Motor neuron (in vitro differentiated cells): Measurements from ENCODE around the gene IGF2BP2. TPM values are rescaled to one million over a fixed set of nuclear protein-coding genes. Genes with fewer than 3 reads are reported as not detected.
"Not testable (repeated sequence)": the region's sequence is repeated elsewhere in the genome, so short reads cannot be mapped to it uniquely, and the experiment has no call there.

Source experiments
- ATAC-seq, 8 experiments: fragments of 200-7000 bp; cut with Tn5 transposase; replicated peaks in 6 of 8; 2 replicates each; pipeline ENCODE4 v1.8.0; 2021; ENCODE audit warnings: mild to moderate bottlenecking in 8 of 8, moderate library complexity in 8 of 8
- H3K27ac ChIP-seq, 2 donors: fragments of 250-450 bp; sonication (Bioruptor Pico); 2 replicates each; pipeline ENCODE4 v1.9.0; 2021; ENCODE audit warnings: antibody characterized with exemption in 2 of 2, mild to moderate bottlenecking in 2 of 2, moderate library complexity in 1 of 2
- H3K4me1 ChIP-seq, 2 donors: fragments of 250-450 bp; sonication (Bioruptor Pico); replicated peaks in 1 of 2; 2 replicates each; pipeline ENCODE4 v1.6.1; 2021; ENCODE audit warnings: antibody characterized with exemption in 2 of 2, mild to moderate bottlenecking in 2 of 2, moderate library complexity in 1 of 2
- H3K4me3 ChIP-seq, 5 donors: fragments of 250-450 bp; sonication (Bioruptor Pico); 2 replicates each; pipeline ENCODE4 v1.9.0; 2021; ENCODE audit warnings: antibody characterized with exemption in 5 of 5, mild to moderate bottlenecking in 5 of 5, moderate library complexity in 4 of 5
- WGBS, 10 experiments: fragments of 450-650 bp; shearing (Covaris generic); methylation state at CpG; one replicate each; pipeline ENCODE4 v1.0.0; 2022; 5-methylcytosine and 5-hydroxymethylcytosine counted together
- in situ Hi-C, 9 experiments: fragments of 400-800 bp; cut with MboI; loops; one replicate each; pipeline ENCODE4 v1.15.0; 2021; ENCODE audit warnings: low sequenced_read_pairs in 9 of 9, low pct_unique_long_range_greater_than_20kb in 2 of 9; ENCODE audit not compliant: unreplicated experiment in 9 of 9
- total RNA-seq, 8 experiments: library from RNA; unstranded; fragments of 300-600 nt; gene quantifications; 2 replicates each; pipeline versions ENCODE4 v1.2.3 to v1.2.4, GENCODE V29; 2022

Gene IGF2BP2
- total RNA-seq, 8 experiments from 2014 or later: 25.9 to 78.2 (median 48.3) TPM

- Histone ChIP-seq H3K4me1 (no peaks in the 10 kb centered on the region), H3K4me3 (no peak overlapping the region), H3K27ac (no peak overlapping the region)
- in situ Hi-C loops: no loop called here
- no peak for ATAC-seq
- 60 to 100% (median 87%) methylated on average over 1 to 4 of the region's 4 CpGs for WGBS, 10 experiments
Observed at GRCh38 chr3:185852635-185853034, 27.8 kb upstream of the IGF2BP2 start.

DNA sequence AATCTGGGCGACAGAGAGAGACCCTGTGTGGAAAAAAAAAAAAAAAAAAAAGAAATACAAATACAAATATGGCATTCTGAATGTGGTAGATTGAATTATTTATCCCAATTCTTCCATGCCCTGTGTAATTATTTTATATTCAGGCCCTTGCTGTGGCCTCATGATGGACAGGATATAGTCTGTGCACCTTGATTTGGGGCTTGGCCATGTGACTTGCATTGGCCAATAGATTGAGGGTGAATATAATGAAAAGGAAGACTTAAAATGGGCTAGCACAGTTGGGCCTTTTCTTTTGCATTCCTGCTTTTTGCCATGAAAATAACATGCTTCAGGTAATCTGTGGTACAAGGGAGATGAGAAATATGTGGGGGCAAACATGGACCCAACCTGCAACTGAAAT, 27.1 kb upstream of the IGF2BP2 start:
- WGBS, 10 experiments: 83 to 100% (median 100%) methylated on average over 1 of the region's 1 CpG; no CpG with 5 or more reads in 7 of the 10 experiments
- H3K4me3 ChIP-seq: no peak overlapping the region
- in situ Hi-C loops: no loop called here
- no peak overlapping the region for H3K27ac ChIP-seq
- H3K4me1 ChIP-seq: no peaks in the 10 kb centered on the region
- ATAC-seq: no peak

- Histone ChIP-seq H3K4me3 (no peak overlapping the region), H3K4me1 (no peaks in the 10 kb centered on the region), H3K27ac (no peak overlapping the region)
- WGBS, 10 experiments: 70 to 100% (median 92%) methylated on average over 1 to 3 of the region's 3 CpGs; no CpG with 5 or more reads in 1 of the 10 experiments
- ATAC-seq: peak in 1 of 8 experiments; percentile 22
- in situ Hi-C loops: no loop called here
Observed at GRCh38 chr3:185851046-185851445, 26.2 kb upstream of the IGF2BP2 start.

DNA sequence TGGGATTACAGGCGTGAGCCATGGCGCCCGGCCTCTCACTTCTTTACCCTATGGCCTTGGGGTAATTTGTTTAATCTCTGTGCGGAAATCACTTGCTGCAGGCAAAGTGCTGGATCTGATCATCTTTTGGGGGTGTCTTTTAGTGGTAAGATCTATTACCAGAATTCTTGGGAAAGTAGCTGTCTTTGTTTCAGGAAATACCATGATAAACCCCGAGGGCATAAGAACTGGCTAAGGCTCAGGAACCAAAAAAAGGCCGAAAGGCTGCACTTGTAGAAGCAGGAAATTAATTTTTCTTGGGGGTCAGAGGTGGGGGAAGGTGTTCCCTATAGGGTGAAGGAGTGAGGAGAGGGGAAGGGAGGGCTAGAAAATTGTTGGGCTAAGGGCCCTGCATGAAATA, 22.7 kb upstream of the IGF2BP2 start:
- no peak for ATAC-seq
- H3K27ac ChIP-seq: no peak overlapping the region
- H3K4me1 ChIP-seq: no peaks in the 10 kb centered on the region
- H3K4me3 ChIP-seq: no peak overlapping the region
- in situ Hi-C loops: no loop called here
- 80 to 100% (median 95%) methylated on average over 3 to 5 of the region's 6 CpGs; no CpG with 5 or more reads in 7 of the 10 experiments for WGBS, 10 experiments

DNA sequence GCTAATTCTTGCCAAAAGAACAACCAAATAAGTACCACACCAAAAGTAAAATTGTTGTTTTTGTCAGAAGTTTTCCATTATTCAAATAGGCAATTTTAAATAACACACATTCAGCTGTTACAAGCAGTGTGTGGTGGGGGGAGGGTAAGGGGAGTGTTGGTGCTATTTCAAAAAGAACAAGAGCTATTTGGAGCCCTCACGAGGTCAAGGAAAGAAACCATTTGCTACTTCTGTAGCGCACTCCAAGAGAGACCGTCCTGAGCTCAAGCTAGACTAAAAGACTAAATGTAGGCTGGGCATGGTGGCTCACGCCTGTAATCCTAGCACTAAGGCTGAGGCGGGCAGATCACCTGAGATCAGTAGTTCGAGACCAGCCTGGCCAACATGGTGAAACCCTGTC, 21.2 kb upstream of the IGF2BP2 start:
- 20 to 100% (median 93%) methylated on average over 1 to 6 of the region's 6 CpGs; no CpG with 5 or more reads in 5 of the 10 experiments for WGBS, 10 experiments
- in situ Hi-C loops: no loop called here
- peak in 2 of 8 experiments; percentile 47 to 95 for ATAC-seq

DNA sequence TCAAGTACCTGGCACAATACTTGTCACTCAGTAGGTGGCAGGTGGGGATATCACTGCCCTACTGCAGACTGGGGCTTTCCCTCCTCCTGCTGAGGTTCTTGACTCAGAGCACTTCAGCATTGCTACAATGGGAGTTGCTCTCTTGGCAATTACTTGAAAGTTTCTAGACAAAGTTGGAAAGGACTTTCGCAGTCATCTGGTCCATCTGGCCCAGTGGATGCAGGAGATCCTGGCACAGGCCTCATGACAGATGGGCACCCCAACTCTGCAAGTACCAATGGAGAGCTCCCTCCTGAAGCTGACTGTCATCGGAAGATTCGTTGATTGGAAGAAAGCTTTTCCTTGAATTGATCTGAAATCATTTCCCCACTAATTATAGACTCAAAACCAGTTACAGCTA, 19.2 kb upstream of the IGF2BP2 start:
- in situ Hi-C loops: no loop called here
- H3K4me1 ChIP-seq: no peaks in the 10 kb centered on the region
- ATAC-seq: no peak
- WGBS, 10 experiments: 20 to 100% (median 90%) methylated on average over 1 to 3 of the region's 3 CpGs; no CpG with 5 or more reads in 3 of the 10 experiments
- H3K4me3 ChIP-seq: no peak overlapping the region
- no peak overlapping the region for H3K27ac ChIP-seq

More for the DNA sequence above, 21.2 kb upstream of the IGF2BP2 start:
- Histone ChIP-seq H3K27ac (no peak overlapping the region), H3K4me3 (no peak overlapping the region), H3K4me1 (no peaks in the 10 kb centered on the region)

DNA sequence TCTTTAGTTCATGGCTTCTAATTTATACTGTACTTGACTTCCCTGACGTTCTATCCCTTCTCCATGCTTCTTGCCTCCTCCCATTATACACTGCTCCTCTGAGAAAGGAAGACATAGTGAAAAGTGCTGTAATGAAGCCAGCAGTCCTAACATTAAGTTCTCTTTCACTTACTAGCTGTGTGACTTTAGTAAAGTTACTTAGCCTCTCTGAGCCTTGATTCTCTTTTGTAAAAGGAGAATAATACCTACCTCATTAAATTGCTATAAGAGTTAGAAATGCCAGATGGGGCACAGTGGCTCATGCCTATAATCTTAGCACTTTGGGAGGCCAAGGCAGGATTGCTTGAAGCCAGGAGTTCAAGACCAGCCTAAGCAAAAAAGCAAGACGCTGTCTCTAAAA, 18.8 kb upstream of the IGF2BP2 start:
- Histone ChIP-seq H3K4me1 (no peaks in the 10 kb centered on the region), H3K4me3 (no peak overlapping the region), H3K27ac (no peak overlapping the region)
- no peak for ATAC-seq
- in situ Hi-C loops: no loop called here
- 71 to 100% (median 93%) methylated on average over 1 to 2 of the region's 2 CpGs; no CpG with 5 or more reads in 2 of the 10 experiments for WGBS, 10 experiments

DNA sequence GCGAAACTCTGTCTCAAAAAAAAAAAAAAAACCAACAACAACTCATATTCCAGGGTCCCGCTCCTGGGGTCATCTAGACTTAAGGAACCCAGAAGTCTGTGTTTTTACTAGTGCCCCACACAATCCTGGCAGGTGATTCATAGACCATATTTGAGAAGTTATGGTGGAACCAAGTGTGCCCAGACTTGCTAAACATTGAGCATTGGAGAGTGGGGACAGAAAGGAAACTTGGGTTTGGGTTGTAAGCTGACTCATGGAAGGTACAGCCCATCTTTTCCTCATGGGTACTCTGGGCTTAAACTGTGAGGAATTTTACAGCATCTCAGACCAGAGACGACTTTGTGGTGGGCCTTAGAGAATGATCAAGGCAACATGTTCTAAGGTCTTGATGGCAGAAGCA, 18.3 kb upstream of the IGF2BP2 start:
- Histone ChIP-seq H3K27ac (no peak overlapping the region), H3K4me1 (no peaks in the 10 kb centered on the region), H3K4me3 (no peak overlapping the region)
- in situ Hi-C loops: no loop called here
- ATAC-seq: no peak
- WGBS, 10 experiments: 50 to 100% (median 83%) methylated on average over 1 to 2 of the region's 3 CpGs; no CpG with 5 or more reads in 3 of the 10 experiments

DNA sequence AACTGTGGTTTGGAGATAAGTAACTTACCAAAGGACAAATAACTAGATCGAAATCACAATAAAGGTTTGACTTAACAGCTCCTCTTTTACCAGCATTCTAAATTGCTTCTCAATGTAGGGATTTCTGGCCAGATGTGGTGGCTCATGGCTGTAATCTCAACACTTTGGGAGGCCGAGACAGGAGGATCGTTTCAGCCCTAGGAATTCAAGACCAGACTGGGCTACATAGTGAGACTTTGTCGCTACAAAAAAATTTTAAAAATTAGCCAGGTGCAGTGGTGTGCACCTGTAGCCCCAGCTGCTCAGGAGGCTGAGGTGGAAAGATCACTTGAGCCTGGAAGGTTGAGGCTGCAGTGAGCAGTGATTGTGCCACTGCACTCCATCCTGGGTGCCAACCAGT, 17.4 kb upstream of the IGF2BP2 start:
- in situ Hi-C loops: no loop called here
- no peak overlapping the region for H3K27ac ChIP-seq
- H3K4me1 ChIP-seq: no peaks in the 10 kb centered on the region
- WGBS, 10 experiments: 0 to 86% (median 62%) methylated on average over 1 to 4 of the region's 4 CpGs; no CpG with 5 or more reads in 3 of the 10 experiments
- ATAC-seq: no peak
- H3K4me3 ChIP-seq: no peak overlapping the region

- H3K27ac ChIP-seq, H3K4me1 ChIP-seq, H3K4me3 ChIP-seq, in situ Hi-C loops, ATAC-seq: not testable (repeated sequence)
- 72 to 100% (median 100%) methylated on average over 1 to 4 of the region's 4 CpGs; no CpG with 5 or more reads in 2 of the 10 experiments for WGBS, 10 experiments
Observed at GRCh38 chr3:185838417-185838989, 13.7 kb upstream of the IGF2BP2 start.

GRCh38 chr3:185837414-185837813, 12.6 kb upstream of the IGF2BP2 start:
- ATAC-seq: peak in 1 of 8 experiments; percentile 99

DNA sequence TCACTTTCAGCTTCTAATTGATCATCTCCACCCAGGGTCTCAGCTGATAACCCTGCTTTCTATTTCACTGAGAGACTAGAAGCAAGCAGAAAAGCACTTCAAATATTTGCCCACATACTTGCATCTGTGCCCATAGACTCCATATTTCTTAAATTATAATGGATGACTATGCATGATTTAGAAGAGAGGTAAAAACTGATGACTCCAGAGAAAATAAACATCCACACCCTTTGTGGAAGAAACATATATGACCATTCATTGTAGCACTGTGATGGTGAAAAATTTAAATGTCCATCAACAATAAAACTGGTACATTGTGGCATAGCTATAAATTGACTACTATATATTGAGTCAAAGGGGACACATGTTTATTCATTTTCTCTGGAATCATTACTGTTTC, 7.1 kb upstream of the IGF2BP2 start:
- ATAC-seq: peak in 1 of 8 experiments; percentile 20
- Histone ChIP-seq H3K27ac (no peak overlapping the region), H3K4me1 (peaks cover 1 to 5% of the 10 kb centered on the region in 2 donors), H3K4me3 (no peak overlapping the region)
- in situ Hi-C loops: no loop called here

More at GRCh38 chr3:185837414-185837813, 12.6 kb upstream of the IGF2BP2 start:
- Histone ChIP-seq H3K4me1 (no peaks in the 10 kb centered on the region), H3K27ac (no peak overlapping the region), H3K4me3 (no peak overlapping the region)
- in situ Hi-C loops: no loop called here
- 36 to 100% (median 74%) methylated on average over 1 to 3 of the region's 3 CpGs for WGBS, 10 experiments

DNA sequence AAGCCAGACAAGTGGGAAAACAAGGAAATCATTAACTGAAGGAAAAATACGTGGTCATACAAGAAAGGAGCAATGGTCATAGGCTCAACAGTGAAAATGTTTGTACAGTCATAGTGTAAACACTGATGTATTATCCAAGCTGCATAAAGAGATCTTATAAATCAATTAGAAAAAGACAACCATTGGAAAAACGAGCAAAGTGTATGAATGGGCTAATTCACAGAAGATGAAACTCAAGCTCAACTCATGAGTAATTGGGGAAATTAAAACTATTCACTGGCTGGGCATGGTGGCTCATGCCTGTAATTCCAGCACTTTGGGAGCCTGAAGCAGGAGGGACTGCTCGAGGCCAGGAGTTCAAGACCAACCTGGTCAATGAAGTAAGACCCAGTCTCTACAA, 6.4 kb upstream of the IGF2BP2 start:
- in situ Hi-C loops: no loop called here
- Histone ChIP-seq H3K4me1 (peaks cover 6% of the 10 kb centered on the region in 2 donors), H3K27ac (no peak overlapping the region), H3K4me3 (no peak overlapping the region)
- peak in 1 of 8 experiments; percentile 46 for ATAC-seq
- 49 to 100% (median 84%) methylated on average over 2 to 3 of the region's 3 CpGs for WGBS, 10 experiments
